Muscle of arm (tissue), 14 donors: ENCODE measurements around the gene NME8. TPM values are rescaled to one million over a fixed set of nuclear protein-coding genes. Genes with fewer than 3 reads are reported as not detected.
"Not testable (repeated sequence)": the region's sequence is repeated elsewhere in the genome, so short reads cannot be mapped to it uniquely, and the experiment has no call there.

Experiments
- DNase-seq: peaks from one replicate; pipeline ENCODE4 v3.0.0-alpha.2; 2013
- long read RNA-seq, 11 donors: transcript quantifications; one replicate each; lab custom pipeline, GENCODE V29; 2026
- polyA plus RNA-seq, 12 donors: library from polyadenylated mRNA; unstranded; fragments of 120-200 nt; gene quantifications; one replicate each; pipeline ENCODE4 v1.2.1, GENCODE V29; 2013; ENCODE audit not compliant: insufficient read length in 12 of 12

NME8 gene, protein sequence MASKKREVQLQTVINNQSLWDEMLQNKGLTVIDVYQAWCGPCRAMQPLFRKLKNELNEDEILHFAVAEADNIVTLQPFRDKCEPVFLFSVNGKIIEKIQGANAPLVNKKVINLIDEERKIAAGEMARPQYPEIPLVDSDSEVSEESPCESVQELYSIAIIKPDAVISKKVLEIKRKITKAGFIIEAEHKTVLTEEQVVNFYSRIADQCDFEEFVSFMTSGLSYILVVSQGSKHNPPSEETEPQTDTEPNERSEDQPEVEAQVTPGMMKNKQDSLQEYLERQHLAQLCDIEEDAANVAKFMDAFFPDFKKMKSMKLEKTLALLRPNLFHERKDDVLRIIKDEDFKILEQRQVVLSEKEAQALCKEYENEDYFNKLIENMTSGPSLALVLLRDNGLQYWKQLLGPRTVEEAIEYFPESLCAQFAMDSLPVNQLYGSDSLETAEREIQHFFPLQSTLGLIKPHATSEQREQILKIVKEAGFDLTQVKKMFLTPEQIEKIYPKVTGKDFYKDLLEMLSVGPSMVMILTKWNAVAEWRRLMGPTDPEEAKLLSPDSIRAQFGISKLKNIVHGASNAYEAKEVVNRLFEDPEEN
- polyA plus RNA-seq = under 1 TPM in 2 of 12 donors, not detected in 10; 0.30 to 0.36 TPM
- long read RNA-seq, donor 1 = 0 reads
- long read RNA-seq, donor 2 = 0 reads
- long read RNA-seq, donor 3 = 0 reads
- long read RNA-seq, donor 4 = 0 reads
- long read RNA-seq, donor 5 = 0 reads
- long read RNA-seq, donor 6 = 0 reads
- long read RNA-seq, donor 7 = 0 reads
- long read RNA-seq, donor 8 = 0 reads
- long read RNA-seq, donor 9 = 0 reads
- long read RNA-seq, donor 10 = 0 reads
- long read RNA-seq, donor 11 = 0 reads

DNA sequence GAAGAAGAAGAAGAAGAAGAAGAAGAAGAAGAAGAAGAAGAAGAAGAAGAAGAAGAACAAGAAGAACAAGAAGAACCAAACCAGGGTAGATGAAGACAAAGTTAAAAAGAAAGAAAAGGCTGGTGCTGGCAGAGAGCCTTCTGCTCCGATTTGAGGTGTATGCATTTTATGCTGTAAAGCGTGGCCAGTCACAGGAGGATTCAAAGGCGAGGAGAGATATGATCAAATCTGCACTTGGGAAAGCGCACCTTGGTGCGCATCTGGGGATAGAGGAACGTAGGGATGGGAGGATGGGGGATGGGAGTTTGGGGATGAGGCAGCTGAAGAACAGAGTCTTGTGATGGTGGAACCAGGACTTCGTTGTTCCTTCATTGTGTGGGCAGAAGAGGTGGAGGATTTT is at the start of gene NME8:
Gene NME8 (plus strand): TSS at position 301 of the 400 bp plus-strand sequence. CDS start 1,670 bp downstream, outside the sequence.
- DNase-seq = no peak

DNA sequence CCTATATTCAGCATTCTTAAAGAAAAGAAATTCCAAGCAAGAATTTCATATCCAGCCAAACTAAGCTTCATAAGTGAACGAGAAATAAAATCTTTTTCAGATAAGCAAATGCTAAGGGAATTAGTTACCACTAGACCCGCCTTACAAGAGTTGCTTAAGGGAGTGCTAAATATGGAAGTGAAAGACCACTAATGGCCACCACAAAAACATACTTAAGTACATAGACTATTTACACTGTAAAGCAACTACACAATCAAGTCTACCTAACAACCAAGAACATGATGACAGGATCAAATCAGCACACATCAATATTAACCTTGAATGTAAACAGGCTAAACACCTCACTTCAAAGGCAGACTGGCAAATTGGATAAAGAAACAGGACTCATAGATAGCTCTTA is 42.2 kb upstream of the NME8 start:
- no peak for DNase-seq

DNA sequence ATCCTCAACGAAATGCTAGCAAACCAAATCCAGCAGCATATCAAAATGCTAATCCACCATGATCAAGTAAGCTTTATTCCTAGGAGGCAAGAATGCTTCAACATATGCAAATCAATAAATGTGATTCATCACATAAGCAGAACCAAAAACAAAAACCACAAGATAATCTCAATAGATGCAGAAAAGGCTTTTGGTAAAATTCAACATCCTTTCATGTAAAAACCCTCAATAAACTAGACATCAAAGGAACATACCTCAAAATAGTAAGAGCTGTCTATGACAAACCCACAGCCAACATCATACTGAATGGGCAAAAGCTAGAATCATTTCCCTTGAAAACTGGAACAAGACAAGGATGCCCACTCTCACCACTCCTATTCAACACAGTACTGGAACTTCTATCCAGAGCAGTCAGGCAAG is 36.2 kb upstream of the NME8 start:
- not testable (repeated sequence) for DNase-seq

DNA sequence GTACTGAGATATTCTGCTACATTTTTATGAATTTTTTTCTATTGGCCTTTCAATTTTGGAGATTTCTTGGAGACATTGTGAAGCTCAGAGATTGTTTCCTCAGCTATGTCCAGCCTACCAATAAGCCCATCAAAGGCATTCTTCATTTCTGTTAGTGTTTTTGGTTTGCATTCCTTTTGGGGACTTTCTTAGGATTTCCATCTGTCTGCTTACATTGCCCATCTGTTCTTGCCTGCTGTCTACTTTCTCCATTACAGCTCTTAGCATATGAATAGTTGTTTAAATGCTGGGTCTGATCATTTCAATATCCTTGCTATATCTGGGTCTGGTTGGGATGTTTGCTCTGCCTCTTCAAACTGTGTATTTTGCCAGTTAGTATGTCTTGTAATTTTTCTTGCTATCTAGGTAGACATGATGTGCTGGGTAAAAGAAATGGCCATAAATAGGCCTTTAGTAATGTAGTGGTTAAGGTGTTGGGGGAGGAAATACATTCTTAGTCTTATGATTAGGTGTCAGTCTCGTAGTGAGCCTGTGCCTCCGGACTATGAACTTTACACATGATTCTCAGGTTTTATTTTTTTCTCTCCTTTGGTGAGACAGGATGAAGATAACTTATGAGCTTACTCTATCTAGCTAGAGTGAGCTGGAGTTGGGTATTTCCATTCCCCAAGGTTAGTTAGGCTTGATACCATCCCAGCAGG is 32.6 kb upstream of the NME8 start:
- no peak for DNase-seq

DNA sequence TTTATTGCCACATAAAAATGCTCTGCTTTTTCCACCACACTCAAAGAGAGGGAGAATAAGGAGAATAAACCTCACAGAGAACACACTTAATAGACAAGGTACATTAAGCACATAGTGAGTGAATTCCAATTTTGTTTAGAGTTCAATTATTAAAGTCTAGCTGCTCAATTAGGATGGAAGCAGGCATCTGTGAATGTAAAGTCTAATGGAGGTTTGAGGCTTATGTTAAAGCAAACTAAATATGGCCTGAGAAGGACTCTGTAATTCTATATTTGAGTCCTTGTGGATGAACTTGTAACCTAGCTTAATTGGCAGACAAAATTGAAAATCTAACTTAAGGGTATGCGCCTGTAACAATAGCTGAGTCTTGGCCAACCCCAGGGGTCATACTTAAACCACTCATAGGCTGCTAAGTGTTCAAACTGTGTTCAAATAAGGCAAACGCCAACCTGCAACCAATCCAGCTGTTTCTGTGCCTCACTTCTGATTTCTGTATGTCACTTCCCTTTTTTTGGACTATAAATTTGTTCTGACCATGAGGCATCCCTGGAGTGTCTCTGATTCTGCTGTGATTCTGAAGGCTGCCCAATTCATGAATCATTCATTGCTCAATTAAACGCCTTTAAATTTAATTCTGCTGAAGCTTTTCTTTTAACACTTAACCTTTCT is 31.3 kb upstream of the NME8 start:
- no peak for DNase-seq

DNA sequence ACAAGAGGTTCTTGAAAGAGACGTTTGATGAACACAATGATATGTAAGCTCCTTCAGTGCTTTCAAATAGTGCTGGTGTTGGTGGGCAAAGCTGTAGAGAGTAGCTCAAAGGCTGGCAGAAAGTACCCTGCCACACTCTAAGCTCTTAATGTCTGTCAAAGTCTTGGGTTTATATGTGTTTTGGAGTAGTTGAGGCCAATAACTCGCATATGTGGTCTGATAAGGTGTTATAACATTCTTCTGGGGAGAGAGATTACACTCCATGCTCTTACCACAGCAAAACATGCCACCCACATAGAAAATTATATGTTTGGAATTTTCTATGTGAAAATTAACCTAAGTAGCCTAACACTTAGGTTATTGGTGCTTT is 30.8 kb upstream of the NME8 start:
- DNase-seq = no peak

DNA sequence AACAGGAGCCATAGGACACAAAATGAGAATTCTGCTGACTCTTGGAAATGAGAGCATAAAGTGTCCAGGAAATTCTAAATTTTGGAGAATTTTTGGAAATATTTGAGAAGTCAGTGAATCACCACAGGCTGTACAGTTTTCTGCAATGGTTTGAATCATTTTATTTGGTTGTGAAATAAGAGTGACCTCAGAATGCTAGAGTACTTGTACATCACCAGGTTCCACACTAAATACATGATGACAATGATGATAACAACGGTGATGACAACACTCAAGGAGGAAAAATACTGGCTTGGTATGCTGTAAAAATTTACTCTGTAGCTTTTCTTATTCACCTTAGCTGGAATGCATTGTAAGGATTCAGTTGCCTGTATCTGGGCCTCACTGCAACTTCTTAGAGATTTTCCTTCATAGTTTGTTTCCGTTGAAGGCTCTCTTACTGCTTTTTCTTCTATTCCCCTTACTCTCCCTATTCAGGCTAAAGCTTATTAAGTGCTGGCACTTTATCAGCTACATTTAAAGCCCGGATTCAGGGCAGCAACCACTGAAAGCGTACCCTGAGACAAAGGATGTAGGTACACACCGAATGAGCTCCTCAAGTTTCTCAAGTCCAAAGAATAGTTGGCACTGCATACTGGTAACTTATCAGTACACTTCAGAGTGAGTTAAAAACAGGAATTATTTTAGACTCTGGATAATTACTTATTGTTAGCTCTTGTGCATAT is 30.2 kb upstream of the NME8 start:
- DNase-seq = no peak

DNA sequence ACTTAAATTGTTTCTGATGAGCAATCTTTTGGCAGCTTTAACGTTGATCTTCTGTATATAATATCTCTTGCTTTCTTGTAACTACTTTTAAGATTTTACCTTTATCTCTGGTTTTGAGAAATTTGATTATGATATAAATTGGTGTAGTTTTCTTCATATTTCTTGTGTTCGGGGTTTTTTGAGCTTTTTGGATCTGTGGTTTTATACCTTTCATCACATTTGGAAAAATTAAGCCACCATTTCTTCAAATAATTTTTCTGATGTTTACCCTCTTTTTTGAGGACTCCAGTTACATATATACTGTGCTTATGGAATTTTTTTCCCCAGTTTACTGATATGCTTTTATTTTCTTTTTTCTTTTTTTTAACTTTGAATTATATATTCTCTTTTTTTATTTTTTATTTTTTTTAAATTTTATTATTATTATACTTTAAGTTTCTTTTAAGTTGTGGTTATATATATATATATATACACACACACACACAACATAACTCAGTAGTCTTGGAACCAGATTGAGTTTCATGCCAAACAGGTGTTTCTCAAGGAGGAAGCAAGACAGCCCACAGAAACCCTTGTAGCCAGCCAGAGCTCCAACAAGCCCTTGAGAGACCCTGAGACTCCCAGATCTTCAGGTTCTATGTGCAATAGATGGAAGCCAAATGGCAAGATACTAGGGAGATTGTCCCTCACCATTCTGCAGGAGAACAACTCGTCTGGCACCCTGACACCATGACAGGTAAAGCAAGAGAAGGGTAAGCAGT is 27.5 kb upstream of the NME8 start:
- DNase-seq = no peak

DNA sequence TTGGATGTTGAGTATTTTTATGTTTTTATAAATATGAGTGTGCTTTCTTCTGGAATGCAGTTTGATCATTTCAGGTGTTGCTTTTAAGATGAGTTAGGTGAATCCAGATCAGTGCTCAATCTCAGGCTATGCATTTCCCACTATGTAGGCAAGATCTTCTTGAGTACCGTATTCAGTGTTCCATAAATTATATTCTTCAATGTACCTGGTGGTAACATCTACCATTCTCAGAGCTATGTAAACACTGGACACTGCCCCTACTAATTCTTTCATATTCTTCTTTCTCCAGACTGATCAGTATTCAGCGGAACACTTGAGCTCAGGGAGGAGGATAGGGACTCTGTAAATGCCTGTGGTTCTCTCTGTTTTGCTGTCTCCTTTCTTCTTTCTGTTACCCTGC is 25.5 kb upstream of the NME8 start:
- no peak for DNase-seq

DNA sequence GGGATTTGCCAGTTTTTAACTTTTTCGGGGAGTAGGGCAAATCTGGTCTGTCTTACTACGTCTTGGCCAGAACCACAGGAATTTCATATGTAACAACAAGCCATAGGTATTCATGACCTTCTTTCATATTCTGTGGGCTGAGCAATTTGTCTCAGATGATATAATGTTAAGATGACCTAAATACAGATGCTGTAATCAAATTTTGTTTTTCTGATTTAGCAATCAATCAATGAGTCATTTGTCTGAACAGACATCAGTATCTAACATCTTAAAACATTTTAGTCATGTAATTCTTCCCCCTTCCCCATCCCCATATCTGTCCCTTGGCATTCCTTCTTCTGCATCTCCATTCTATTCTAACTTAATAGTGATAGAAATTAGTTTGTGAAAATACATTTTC is 24.8 kb upstream of the NME8 start:
- DNase-seq = no peak

DNA sequence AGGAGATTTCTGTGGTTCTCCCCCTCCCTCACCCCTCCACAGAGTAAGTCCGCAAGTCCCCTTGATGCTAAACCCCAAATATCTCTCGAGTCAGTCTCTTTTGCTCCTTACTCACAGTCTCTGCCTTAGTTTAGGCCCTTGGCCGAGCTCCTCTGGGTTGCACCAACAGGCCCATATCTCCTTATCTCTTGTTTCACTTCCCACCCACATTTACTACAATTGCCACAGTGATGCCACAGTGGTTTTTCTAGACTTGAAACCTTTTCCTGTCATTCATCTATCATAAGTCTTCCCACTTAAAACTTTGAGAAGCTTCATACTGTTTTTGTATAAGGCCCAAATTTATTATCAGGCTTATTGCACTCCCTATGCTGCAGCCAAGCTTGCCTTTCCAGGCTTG is 23.4 kb upstream of the NME8 start:
- DNase-seq = no peak

DNA sequence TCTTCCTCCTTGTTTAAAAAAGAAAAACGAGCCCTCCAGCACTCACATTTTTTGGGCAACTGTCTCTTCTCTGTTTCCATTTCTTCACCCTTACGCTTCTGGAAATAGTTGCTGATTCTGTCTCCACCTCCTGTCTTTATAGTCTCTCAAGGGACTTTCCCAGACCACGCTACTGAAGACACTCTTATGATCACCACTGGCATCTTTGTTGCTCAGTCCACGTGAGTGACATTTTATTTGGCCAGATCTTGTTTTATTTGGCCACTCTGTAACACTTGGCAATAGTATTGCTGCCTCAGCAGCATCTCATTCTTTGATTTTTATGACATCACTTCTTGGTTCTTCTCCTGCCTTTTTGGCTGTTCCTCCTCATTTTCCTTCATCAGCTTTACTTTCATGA is 21.6 kb upstream of the NME8 start:
- DNase-seq = peak; percentile 64

DNA sequence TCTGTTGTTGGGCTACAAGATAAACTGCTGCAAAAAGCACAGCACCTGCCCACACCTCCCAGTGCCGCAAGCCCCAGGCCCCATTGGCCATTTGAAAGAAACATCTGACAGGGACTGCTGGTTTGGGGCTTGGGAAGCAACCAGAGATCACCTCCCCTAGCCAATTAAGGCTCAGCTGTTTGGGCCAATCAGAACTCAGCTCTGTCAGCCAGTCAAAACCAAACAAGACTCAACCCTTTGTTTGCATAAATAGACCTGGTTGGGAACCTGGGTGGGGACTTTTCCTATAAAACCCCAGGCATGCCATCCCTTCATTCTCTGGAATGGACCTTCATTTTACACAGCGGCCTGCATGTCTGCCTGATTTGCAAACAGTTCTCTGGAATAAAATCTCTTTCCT is 17.2 kb upstream of the NME8 start:
- DNase-seq = no peak

DNA sequence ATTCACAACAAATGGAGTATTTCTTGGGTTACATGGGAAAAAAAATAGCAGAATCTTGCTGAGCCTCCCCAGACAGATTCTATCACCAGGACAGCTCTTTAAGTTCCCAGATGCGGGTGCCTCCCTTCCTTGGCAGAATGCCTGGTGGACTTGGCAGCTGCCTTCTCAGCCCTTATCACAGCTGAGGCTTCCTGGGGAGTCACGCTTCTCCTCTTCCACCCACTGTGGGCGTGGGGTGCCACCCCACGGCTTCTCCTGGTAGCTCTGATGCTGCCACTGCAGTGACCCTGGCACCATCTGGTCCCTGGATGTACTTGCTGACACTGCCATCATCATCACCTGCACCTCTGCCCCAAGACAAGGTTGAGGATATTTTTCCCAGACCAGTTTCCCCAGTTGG is 16.2 kb upstream of the NME8 start:
- peak; percentile 37 for DNase-seq

DNA sequence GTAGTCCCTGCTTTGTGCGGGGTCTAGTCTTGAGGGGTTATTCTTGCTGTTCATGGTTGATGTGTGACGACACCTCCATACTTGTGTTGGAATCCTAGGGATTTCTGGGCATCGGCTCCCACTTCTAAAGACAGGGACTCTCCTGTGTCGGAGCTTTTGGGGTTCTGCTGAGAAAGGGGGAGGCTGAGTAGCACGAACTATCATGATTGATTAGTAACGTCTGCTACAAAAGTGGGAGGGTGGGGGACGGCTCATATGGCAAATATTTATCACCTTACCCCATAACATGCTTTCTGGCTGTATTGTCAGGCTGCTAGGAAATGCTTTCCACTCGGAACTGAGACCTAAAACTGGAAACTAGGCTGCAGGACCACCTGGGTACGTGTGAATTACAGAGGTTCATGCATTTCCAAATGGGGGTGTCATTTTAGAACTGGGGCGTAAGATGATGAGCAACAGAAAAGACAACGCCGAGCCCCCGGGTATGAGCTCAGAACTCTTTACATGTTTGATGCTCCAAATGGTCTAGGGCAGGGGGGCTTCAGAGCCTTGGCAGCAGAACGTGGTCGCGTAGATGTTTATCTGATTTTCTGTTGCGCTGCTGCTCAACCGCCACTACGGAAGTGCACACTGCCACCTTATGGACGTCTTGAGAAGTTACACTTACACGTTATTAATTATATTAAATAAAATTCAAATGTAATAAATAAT is 15.1 kb upstream of the NME8 start:
- DNase-seq = peak; percentile 55

DNA sequence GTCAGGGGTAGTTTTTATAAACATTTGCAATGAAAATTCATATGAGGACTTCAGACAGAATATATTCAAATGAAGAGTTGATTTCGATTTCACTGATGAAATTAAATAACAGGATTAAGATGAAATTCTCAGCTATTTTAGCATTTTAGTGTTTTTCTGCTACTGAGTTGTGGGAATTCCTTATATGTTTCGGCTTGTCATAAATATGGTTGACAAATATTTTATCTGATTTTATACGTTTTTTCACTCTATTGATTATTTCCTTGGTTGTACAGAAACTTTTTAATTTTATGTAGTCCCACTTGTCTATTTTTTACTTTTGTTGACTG is 14.6 kb upstream of the NME8 start:
- DNase-seq = no peak

DNA sequence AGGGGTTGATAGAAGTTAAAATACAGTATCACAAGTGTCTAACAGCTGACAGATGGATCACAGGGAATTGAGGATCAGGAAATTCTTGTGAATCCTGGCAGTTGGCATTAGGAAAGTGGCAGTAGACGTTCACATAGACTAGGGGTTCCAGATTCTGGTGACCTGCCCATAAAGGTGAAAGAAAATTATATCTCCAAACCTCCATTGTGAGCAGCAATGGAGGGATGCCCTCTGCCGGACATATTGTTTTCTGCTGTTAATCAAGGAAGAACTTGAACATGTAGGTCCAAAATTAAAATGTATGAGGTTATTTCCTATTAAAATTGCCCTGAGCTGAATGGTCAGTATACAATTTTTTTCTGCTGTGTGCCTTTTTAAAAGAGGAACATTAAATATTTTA is 5.1 kb downstream of the NME8 start:
- DNase-seq = peak; percentile 9

DNA sequence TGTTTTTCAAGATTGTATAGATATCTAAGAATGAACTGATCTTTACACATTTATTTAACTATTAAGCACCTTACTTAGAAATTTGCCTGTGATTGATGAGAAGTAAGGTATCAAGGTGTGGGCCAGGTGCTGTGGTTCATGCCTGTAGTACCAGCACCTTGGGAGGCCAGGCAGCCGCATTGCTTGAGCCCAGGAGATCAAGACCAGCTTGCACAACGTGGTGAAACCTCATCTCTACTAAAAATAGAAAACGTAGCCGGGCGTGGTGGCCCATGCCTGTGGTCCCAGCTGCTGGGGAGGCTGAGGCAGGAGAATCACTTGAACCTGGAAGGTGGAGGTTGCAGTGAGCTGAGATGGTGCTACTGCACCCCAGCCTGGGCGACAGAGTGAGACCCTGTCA is 33.7 kb downstream of the NME8 start:
- no peak for DNase-seq

DNA sequence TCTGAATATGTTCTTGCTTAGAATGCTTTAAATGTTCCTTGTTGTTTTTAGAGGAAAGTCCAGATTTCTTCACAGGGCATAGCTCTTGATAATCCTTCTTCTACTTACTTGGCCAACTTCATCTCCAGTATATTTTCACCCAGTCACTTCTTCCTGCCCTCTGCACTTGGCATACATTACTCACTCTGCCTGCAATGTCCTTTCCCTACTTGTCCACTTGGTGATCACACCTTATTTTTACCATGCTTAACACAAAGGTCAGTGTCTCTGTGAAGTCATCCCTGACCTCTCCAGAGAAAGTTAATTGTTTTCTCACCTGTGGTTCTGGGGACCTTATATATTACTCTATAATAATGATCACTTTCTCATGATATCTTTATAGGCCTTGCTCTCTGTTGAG is 45.0 kb downstream of the NME8 start:
- no peak for DNase-seq

DNA sequence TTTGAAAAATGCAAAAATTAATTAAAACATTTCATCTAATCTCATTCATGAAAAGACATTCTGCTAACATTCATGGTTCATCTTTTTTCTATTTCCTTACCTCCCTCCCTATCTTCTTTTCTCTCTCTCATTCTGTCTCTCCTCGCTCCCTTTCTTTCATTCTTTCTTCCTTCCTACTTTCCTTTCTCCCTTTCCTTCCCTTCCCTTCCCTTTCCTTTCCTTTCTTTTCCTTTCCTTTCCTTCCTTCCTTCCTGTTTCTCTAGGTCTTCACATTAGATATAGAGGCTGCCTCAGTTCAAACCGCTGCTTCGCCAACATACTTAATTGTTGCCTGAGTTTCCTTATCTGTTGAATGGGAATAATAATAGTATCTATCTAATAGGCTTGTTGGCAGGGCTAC is 46.3 kb downstream of the NME8 start:
- DNase-seq = no peak
